Measurements from ENCODE around the gene KLF16. TPM values are rescaled to one million over a fixed set of nuclear protein-coding genes. Genes with fewer than 3 reads are reported as not detected.

The KLF16 gene
- total and polyA plus RNA-seq, 9 of the 15 experiments (the other 6 are each of a cell fraction or from before 2014, with no cell fraction given): 0.04 to 60.4 (median 6.8) TPM

DNA sequence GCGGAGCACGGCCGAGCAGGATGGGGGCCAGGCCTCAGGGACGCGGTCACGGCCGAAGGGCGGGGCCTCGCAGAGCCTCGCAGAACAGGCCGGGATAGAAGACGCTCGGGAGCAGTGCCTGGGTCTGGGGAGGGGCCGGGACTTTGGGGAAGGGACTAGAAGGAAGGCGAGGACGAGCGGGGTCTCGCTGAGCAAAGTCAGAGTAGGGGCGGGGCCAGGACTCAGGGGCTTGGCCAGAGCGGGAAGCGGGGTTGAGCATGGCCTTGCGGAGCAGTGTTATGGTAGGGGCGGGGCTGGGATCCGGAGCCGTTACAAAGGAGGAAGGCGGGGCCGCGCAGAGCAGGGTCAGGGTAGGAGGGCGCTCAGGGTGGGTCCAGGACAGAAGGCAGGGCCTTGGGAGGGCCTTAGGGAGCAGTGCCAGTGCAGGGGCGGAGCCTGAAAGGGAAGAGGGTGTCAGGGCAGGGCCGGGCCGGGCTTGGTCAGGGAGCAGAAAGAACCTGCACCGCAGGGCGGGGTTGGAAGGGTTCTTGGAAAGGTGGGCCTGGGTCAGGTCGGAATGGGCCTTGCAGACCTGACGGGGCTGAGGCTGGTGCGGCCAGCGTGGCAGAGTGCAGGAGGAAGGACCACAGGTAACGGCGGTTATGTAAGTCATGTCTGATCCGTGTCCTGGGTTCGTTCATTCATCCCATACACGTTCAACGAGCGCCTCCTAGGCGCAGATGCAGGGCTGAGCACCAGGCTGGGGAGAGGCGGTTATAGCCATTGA lies 50.8 kb downstream of the KLF16 start (continued):
- TF ChIP-seq FOXJ2 (tag; IDR thresholded peaks at IDR 0.05) (no peak), SMARCB1 (IDR thresholded peaks at IDR 0.05; ENCODE audit: insufficient read length, low read depth) (no peak), KHSRP (IDR thresholded peaks at IDR 0.05) (no peak), MCM3 (IDR thresholded peaks at IDR 0.05) (no peak), MYBL2 (IDR thresholded peaks at IDR 0.05; ENCODE audit: low read depth) (no peak; the same call in 1 of the 2 replicates), MYBL2 (CRISPR knock-in tag; IDR thresholded peaks at IDR 0.05; ENCODE audit: borderline replicate concordance) (no peak), EWSR1 (IDR thresholded peaks at IDR 0.05; ENCODE audit: borderline replicate concordance, low read depth, partially characterized antibody) (no peak), POLR2AphosphoS2 (IDR thresholded peaks at IDR 0.05; ENCODE audit: low read length) (peak; percentile 21; the same call in 1 of the 2 replicates), NELFE (IDR thresholded peaks at IDR 0.05; ENCODE audit: insufficient read depth, insufficient read length) (no peak)
- TF ChIP-seq, protein P1, sequence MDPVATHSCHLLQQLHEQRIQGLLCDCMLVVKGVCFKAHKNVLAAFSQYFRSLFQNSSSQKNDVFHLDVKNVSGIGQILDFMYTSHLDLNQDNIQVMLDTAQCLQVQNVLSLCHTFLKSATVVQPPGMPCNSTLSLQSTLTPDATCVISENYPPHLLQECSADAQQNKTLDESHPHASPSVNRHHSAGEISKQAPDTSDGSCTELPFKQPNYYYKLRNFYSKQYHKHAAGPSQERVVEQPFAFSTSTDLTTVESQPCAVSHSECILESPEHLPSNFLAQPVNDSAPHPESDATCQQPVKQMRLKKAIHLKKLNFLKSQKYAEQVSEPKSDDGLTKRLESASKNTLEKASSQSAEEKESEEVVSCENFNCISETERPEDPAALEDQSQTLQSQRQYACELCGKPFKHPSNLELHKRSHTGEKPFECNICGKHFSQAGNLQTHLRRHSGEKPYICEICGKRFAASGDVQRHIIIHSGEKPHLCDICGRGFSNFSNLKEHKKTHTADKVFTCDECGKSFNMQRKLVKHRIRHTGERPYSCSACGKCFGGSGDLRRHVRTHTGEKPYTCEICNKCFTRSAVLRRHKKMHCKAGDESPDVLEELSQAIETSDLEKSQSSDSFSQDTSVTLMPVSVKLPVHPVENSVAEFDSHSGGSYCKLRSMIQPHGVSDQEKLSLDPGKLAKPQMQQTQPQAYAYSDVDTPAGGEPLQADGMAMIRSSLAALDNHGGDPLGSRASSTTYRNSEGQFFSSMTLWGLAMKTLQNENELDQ (CRISPR knock-in tag; IDR thresholded peaks at IDR 0.05; ENCODE audit: borderline replicate concordance): no peak
- TF ChIP-seq, protein P2, sequence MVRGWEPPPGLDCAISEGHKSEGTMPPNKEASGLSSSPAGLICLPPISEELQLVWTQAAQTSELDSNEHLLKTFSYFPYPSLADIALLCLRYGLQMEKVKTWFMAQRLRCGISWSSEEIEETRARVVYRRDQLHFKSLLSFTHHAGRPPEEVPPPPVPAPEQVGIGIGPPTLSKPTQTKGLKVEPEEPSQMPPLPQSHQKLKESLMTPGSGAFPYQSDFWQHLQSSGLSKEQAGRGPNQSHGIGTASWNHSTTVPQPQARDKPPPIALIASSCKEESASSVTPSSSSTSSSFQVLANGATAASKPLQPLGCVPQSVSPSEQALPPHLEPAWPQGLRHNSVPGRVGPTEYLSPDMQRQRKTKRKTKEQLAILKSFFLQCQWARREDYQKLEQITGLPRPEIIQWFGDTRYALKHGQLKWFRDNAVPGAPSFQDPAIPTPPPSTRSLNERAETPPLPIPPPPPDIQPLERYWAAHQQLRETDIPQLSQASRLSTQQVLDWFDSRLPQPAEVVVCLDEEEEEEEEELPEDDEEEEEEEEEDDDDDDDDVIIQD (CRISPR knock-in tag; IDR thresholded peaks at IDR 0.05): no peak
- TF ChIP-seq, protein P3, sequence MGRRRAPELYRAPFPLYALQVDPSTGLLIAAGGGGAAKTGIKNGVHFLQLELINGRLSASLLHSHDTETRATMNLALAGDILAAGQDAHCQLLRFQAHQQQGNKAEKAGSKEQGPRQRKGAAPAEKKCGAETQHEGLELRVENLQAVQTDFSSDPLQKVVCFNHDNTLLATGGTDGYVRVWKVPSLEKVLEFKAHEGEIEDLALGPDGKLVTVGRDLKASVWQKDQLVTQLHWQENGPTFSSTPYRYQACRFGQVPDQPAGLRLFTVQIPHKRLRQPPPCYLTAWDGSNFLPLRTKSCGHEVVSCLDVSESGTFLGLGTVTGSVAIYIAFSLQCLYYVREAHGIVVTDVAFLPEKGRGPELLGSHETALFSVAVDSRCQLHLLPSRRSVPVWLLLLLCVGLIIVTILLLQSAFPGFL (CRISPR knock-in tag; IDR thresholded peaks at IDR 0.05): no peak
- TF ChIP-seq, protein P4, sequence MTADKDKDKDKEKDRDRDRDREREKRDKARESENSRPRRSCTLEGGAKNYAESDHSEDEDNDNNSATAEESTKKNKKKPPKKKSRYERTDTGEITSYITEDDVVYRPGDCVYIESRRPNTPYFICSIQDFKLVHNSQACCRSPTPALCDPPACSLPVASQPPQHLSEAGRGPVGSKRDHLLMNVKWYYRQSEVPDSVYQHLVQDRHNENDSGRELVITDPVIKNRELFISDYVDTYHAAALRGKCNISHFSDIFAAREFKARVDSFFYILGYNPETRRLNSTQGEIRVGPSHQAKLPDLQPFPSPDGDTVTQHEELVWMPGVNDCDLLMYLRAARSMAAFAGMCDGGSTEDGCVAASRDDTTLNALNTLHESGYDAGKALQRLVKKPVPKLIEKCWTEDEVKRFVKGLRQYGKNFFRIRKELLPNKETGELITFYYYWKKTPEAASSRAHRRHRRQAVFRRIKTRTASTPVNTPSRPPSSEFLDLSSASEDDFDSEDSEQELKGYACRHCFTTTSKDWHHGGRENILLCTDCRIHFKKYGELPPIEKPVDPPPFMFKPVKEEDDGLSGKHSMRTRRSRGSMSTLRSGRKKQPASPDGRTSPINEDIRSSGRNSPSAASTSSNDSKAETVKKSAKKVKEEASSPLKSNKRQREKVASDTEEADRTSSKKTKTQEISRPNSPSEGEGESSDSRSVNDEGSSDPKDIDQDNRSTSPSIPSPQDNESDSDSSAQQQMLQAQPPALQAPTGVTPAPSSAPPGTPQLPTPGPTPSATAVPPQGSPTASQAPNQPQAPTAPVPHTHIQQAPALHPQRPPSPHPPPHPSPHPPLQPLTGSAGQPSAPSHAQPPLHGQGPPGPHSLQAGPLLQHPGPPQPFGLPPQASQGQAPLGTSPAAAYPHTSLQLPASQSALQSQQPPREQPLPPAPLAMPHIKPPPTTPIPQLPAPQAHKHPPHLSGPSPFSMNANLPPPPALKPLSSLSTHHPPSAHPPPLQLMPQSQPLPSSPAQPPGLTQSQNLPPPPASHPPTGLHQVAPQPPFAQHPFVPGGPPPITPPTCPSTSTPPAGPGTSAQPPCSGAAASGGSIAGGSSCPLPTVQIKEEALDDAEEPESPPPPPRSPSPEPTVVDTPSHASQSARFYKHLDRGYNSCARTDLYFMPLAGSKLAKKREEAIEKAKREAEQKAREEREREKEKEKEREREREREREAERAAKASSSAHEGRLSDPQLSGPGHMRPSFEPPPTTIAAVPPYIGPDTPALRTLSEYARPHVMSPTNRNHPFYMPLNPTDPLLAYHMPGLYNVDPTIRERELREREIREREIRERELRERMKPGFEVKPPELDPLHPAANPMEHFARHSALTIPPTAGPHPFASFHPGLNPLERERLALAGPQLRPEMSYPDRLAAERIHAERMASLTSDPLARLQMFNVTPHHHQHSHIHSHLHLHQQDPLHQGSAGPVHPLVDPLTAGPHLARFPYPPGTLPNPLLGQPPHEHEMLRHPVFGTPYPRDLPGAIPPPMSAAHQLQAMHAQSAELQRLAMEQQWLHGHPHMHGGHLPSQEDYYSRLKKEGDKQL (CRISPR knock-in tag; IDR thresholded peaks at IDR 0.05; ENCODE audit: borderline replicate concordance): no peak
- TF ChIP-seq, protein P5, sequence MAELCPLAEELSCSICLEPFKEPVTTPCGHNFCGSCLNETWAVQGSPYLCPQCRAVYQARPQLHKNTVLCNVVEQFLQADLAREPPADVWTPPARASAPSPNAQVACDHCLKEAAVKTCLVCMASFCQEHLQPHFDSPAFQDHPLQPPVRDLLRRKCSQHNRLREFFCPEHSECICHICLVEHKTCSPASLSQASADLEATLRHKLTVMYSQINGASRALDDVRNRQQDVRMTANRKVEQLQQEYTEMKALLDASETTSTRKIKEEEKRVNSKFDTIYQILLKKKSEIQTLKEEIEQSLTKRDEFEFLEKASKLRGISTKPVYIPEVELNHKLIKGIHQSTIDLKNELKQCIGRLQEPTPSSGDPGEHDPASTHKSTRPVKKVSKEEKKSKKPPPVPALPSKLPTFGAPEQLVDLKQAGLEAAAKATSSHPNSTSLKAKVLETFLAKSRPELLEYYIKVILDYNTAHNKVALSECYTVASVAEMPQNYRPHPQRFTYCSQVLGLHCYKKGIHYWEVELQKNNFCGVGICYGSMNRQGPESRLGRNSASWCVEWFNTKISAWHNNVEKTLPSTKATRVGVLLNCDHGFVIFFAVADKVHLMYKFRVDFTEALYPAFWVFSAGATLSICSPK (IDR thresholded peaks at IDR 0.05; ENCODE audit: borderline replicate concordance): no peak
